Left ventricle myocardium inferior (tissue), 1 donor: ENCODE results near the gene ZDHHC14. TPM values are rescaled to one million over a fixed set of nuclear protein-coding genes. Genes with fewer than 3 reads are reported as not detected.

Experiments
- DNase-seq: peaks from one replicate; pipeline ENCODE4 v3.0.0-alpha.2; 2020
- H3K27ac ChIP-seq: fragments of 200-600 bp; replicated peaks from 2 replicates; pipeline ENCODE4 v1.8.0; 2021
- H3K27me3 ChIP-seq: fragments of 200-600 bp; 2 replicates; pipeline ENCODE4 v1.8.0; 2021; ENCODE audit warnings: low read depth
- H3K36me3 ChIP-seq: fragments of 200-600 bp; 2 replicates; pipeline ENCODE4 v1.8.0; 2021
- H3K4me1 ChIP-seq: fragments of 200-600 bp; 2 replicates; pipeline ENCODE4 v1.8.0; 2021
- H3K4me3 ChIP-seq: fragments of 200-600 bp; 2 replicates; pipeline ENCODE4 v1.8.0; 2021; ENCODE audit warnings: mild to moderate bottlenecking, moderate library complexity
- H3K9me3 ChIP-seq: fragments of 200-600 bp; replicated peaks from 2 replicates; pipeline ENCODE4 v1.8.0; 2021
- intact Hi-C: fragments of 100-400 bp; cut with micrococcal nuclease; formaldehyde crosslinking; loops from one replicate; pipeline ENCODE4 v1.11.0; 2022
- total RNA-seq: library from RNA; stranded (reverse); fragmentation: NEBNext Ultra II Directional; extraction: Animal tissue kit (Norgen Biotek cat#: 25700); gene quantifications from one replicate; pipeline ENCODE4 v1.2.1, GENCODE V29; 2021
- TF ChIP-seq, protein P1 (sequence below): fragments of 200-600 bp; IDR thresholded peaks from 2 replicates; pipeline ENCODE4 v1.8.0; 2021; ENCODE audit warnings: antibody characterized with exemption, mild to moderate bottlenecking, borderline replicate concordance
- donor health status: DM: no; HTN: yes; CAD: no; lungs with severe emphysema.

Gene ZDHHC14
- total RNA-seq, 1 donor from 2014 or later, result 10.0 TPM

DNA sequence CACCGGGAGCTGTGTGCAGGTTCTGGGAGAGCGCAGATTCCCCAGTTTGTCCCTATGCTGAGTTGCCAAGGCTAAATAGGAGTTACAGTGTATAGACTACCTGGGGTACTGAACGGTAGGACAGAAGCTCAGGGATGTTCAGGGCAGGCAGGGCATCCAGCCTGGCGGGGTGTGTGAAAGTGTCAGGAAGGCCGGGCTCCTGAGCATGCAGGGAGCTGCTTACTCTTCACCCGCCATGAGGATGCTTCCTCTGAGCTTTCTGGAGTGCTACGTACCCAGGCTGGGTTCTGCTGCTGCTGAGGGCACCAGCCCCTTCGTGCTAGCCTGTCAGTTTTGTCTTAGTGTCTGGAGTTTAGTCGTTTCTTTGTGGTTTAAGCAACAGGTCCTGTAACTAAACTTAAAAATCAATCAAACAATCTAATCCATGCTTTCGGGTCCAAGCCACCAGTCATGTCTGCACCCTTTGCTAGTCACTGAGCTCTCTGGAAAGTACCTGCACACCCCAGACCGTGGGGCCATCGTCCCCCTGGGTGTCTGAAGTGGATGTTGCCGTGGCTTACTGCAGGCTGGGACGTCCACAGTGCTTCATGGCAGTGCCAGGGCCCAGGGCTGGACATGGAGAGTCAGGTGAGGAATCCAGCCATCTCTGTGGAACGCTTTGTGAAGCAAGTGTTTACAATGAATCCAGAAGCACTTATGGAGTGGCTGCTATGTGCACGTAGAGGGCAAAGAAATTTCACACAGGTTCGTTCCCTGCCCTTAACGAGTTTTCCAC is 221.7 kb downstream of the ZDHHC14 start:
- Histone ChIP-seq H3K4me1 (peaks cover 3% of the 10 kb centered on the region), H3K36me3 (no peaks in the 10 kb centered on the region), H3K4me3 (no peak overlapping the region), H3K27me3 (no peaks in the 10 kb centered on the region), H3K9me3 (no peaks in the 10 kb centered on the region), H3K27ac (no peak overlapping the region)
- intact Hi-C loops, result no loop called here
- DNase-seq, result no peak
- TF ChIP-seq, protein P1, sequence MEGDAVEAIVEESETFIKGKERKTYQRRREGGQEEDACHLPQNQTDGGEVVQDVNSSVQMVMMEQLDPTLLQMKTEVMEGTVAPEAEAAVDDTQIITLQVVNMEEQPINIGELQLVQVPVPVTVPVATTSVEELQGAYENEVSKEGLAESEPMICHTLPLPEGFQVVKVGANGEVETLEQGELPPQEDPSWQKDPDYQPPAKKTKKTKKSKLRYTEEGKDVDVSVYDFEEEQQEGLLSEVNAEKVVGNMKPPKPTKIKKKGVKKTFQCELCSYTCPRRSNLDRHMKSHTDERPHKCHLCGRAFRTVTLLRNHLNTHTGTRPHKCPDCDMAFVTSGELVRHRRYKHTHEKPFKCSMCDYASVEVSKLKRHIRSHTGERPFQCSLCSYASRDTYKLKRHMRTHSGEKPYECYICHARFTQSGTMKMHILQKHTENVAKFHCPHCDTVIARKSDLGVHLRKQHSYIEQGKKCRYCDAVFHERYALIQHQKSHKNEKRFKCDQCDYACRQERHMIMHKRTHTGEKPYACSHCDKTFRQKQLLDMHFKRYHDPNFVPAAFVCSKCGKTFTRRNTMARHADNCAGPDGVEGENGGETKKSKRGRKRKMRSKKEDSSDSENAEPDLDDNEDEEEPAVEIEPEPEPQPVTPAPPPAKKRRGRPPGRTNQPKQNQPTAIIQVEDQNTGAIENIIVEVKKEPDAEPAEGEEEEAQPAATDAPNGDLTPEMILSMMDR, result no peak

DNA sequence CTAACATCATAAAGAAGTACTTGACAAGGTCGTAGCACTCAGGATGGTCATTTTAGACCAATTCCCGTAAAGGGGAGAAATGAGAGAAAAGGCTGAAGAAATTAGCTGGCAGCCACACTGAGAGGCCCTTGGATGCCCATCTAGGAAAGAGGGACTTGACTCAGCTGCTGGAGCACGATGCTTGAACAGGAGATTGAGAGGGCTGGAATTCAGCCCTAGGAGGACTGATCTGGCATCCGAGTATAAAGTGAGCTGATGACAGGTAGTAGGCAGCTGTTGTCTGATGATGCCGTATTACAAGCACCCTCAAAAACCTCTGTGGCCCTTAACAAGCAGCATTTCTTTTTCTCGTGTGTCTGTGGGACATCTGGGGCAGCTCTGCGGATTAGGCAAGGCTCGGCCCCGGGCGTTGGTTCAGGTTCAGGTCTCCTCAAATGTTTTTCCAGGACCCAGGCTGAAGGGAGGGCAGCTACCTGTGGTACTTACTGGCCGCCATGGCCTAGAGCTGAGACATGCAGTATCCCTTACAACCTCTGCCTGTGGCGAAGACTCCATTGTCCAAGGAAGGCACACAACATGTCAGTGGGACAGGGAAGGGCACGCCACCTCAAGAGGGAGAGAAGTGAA is 222.4 kb downstream of the ZDHHC14 start:
- intact Hi-C loops, result no loop called here

DNA sequence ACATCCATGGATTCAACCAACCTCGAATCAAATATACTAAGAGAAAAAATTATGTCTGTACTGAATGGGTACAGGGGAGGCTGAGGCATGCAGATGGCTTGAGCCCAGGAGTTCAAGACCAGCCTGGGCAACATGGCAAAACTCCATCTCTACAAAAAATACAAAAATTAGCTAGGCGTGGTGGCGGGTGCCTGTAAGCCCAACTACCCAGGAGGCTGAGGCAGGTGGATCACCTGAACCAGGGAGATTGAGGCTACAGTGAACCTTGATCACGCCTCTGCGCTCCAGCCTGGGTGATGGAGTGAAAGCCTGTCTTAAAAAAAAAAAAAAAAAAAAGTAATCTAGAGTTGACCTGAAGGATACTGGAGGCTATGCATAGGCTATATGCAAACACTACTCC is 223.0 kb downstream of the ZDHHC14 start:
- H3K36me3 ChIP-seq, result no peaks in the 10 kb centered on the region
- no peaks in the 10 kb centered on the region for H3K27me3 ChIP-seq
- H3K4me3 ChIP-seq, result no peak overlapping the region
- TF ChIP-seq, protein P1, result no peak
- no peak overlapping the region for H3K27ac ChIP-seq
- no peaks in the 10 kb centered on the region for H3K4me1 ChIP-seq
- H3K9me3 ChIP-seq, result no peaks in the 10 kb centered on the region
- intact Hi-C loops, result no loop called here
- no peak for DNase-seq

More for the DNA sequence above, 222.4 kb downstream of the ZDHHC14 start:
- no peaks in the 10 kb centered on the region for H3K27me3 ChIP-seq
- H3K36me3 ChIP-seq, result no peaks in the 10 kb centered on the region
- H3K4me1 ChIP-seq, result no peaks in the 10 kb centered on the region
- H3K9me3 ChIP-seq, result no peaks in the 10 kb centered on the region
- H3K4me3 ChIP-seq, result no peak overlapping the region
- no peak for DNase-seq
- H3K27ac ChIP-seq, result no peak overlapping the region
- TF ChIP-seq, protein P1, result no peak

DNA sequence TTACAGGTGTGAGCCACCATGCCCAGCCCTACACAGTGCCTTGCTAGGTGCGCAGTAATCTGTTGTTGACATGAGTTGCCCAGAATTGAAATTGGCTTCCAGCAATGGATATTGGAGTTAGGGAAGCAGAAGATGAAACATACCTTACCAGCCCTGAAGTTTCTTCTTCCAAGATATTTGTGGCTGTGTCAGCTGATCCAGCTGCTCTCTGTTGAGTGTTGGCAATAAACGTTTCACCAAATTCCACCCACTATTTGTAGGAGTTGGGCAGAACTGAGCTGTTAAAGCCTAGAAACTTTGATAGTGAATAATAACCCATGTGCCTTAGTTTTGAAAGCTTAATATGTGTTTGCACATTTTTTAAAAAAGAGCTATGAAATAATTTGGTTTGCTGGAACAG is 223.8 kb downstream of the ZDHHC14 start:
- no peaks in the 10 kb centered on the region for H3K36me3 ChIP-seq
- intact Hi-C loops, result no loop called here
- TF ChIP-seq, protein P1, result no peak
- no peaks in the 10 kb centered on the region for H3K4me1 ChIP-seq
- no peak overlapping the region for H3K4me3 ChIP-seq
- H3K27ac ChIP-seq, result no peak overlapping the region
- H3K27me3 ChIP-seq, result no peaks in the 10 kb centered on the region
- no peaks in the 10 kb centered on the region for H3K9me3 ChIP-seq
- DNase-seq, result no peak

DNA sequence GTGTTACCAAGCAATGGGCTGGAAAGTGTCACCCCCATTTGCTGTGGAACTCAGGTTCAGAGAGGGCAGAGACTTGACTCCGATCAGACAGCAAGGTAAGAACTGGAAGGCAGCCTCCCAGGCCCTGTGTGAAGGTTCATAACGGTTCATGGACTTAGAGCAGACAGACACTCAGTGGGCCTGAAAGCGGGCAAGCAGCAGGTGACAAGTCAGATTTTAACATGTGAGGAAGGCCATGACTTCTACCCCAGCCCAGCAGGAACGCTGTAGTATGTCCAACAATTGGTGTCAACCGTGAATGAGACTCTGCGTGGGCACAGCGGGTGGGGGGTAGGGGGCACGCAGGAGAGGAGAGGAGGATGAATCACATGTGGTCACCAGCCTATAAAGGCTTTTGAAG is 224.5 kb downstream of the ZDHHC14 start:
- Histone ChIP-seq H3K4me1 (peaks cover 3% of the 10 kb centered on the region), H3K36me3 (no peaks in the 10 kb centered on the region), H3K27ac (no peak overlapping the region), H3K27me3 (no peaks in the 10 kb centered on the region), H3K9me3 (no peaks in the 10 kb centered on the region), H3K4me3 (no peak overlapping the region)
- TF ChIP-seq, protein P1, result no peak
- intact Hi-C loops, result no loop called here
- DNase-seq, result no peak
